ENCODE measurements around the gene RAB43.

The RAB43 gene

DNA sequence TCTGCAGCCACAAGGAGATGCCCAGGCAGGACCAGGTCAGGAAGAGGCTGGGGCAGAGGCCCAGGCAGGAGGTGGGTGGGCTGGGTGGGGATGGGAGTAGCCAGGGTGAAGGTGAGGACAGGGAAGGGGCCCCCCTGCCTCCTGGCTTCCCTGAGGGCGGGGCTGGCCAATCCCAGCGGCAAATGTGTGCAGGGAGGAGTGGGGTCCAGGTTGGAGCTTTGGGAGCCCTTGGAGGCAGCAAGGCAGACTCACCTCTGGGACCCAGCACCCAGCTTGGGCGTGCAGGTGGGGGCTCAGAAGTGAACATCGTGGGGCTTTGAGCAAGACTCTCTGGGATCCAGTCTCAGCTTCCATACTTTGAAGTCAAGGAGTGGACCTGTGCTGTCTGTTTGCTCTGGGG is 35.8 kb downstream of the RAB43 start:
- H3K4me3 ChIP-seq (replicated peaks; ENCODE audit: low read depth, low read length), result no peak overlapping the region
- DNase-seq (ENCODE audit: extremely low read depth, low read depth), result no peak
- TF ChIP-seq, protein P1, sequence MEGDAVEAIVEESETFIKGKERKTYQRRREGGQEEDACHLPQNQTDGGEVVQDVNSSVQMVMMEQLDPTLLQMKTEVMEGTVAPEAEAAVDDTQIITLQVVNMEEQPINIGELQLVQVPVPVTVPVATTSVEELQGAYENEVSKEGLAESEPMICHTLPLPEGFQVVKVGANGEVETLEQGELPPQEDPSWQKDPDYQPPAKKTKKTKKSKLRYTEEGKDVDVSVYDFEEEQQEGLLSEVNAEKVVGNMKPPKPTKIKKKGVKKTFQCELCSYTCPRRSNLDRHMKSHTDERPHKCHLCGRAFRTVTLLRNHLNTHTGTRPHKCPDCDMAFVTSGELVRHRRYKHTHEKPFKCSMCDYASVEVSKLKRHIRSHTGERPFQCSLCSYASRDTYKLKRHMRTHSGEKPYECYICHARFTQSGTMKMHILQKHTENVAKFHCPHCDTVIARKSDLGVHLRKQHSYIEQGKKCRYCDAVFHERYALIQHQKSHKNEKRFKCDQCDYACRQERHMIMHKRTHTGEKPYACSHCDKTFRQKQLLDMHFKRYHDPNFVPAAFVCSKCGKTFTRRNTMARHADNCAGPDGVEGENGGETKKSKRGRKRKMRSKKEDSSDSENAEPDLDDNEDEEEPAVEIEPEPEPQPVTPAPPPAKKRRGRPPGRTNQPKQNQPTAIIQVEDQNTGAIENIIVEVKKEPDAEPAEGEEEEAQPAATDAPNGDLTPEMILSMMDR (IDR thresholded peaks at IDR 0.05; ENCODE audit: low read depth, low read length, missing control alignments), result no peak

DNA sequence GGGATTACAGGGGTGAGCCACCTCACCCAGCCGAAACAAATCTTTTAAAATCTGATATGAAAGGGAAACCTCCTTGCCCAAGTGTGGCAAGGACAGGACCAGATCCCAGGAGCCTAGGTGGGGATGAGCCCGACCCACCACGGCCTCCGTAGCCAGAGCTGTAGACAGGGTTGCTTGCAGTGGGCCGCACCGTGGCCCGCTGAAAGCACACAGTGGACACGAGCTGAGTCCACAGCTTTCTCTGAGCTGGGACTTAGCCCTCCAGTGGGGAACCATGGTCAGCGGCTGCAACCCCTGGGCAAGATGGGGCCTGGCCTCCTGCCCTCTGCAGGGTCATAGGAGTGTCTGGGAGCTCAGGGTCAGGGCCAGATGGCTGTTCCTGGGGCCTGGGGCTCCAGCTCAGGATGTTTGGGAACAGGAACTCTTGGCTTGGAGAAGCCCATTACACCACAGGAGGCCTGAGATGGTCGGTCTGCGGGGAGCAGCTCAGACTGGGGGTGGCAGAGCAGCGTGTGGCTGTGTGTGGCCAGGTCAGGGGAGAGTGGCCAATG is 36.4 kb downstream of the RAB43 start:
- H3K4me3 ChIP-seq (replicated peaks; ENCODE audit: low read depth, low read length), result no peak overlapping the region
- no peak for DNase-seq (ENCODE audit: extremely low read depth, low read depth)
- TF ChIP-seq, protein P1 (IDR thresholded peaks at IDR 0.05; ENCODE audit: low read depth, low read length, missing control alignments), result no peak

DNA sequence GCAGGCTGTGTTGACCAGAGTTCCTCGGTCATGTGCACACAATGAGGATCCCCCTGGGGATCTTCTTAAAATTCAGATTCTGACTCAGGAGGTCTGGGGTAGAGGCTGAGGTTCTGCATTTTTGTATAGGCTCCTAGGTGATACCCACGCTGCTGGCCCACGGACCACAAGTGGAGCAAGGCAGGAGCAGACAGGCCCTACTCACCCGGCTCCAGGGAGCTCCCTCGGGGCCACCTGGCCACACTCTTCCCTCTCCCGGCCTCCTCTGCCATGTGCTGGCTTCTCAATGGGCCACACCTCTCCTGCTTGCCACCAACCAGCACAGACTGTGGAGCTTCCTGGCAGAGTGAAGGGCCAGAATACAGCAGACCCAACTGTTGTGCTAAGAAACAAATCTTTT is 37.1 kb downstream of the RAB43 start:
- H3K4me3 ChIP-seq (replicated peaks; ENCODE audit: low read depth, low read length), result no peak overlapping the region
- TF ChIP-seq, protein P1 (IDR thresholded peaks at IDR 0.05; ENCODE audit: low read depth, low read length, missing control alignments), result no peak
- no peak for DNase-seq (ENCODE audit: extremely low read depth, low read depth)

DNA sequence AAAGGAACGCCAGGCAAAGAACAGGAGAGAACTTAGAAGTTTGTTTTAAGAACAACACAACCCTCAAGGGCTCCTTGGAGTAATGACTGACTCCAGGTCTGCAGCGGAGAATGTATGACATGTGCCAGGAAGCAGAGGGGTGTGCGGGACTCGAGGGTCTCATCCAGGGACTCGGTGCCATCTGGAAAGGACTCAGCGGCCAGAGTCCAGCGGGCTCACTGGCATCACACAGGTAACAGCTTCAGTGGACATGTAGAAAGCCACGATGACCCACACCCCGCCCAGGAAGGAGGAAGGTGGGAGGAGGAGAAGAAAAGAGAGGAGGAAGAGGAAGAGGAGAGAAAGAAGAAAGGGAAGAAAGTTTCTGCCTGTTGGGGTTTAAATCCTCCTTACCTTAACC is 39.6 kb downstream of the RAB43 start:
- DNase-seq (ENCODE audit: extremely low read depth, low read depth), result no peak
- H3K4me3 ChIP-seq (replicated peaks; ENCODE audit: low read depth, low read length), result no peak overlapping the region
- TF ChIP-seq, protein P1 (IDR thresholded peaks at IDR 0.05; ENCODE audit: low read depth, low read length, missing control alignments), result no peak

DNA sequence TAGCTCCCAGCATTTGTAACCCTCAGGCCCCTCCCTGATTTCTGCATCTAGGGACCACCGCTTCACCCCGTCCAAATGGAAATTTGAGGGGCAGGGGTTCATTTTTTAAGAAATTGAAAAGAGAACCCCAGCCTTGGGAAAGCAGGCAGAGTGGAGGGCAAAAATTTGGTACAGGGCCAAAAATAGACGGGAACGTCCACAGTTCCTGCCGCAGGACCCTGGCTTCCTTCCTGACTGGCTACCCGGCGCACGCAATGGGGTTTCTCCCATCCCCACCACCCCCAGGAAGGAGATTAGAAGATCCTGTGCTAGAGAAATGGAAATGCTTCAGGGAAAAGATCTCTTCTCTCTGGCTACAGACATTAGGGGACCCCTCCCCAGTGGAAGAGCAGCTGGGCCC is 40.1 kb downstream of the RAB43 start:
- TF ChIP-seq, protein P1 (IDR thresholded peaks at IDR 0.05; ENCODE audit: low read depth, low read length, missing control alignments), result no peak
- DNase-seq (ENCODE audit: extremely low read depth, low read depth), result no peak
- no peak overlapping the region for H3K4me3 ChIP-seq (replicated peaks; ENCODE audit: low read depth, low read length)

DNA sequence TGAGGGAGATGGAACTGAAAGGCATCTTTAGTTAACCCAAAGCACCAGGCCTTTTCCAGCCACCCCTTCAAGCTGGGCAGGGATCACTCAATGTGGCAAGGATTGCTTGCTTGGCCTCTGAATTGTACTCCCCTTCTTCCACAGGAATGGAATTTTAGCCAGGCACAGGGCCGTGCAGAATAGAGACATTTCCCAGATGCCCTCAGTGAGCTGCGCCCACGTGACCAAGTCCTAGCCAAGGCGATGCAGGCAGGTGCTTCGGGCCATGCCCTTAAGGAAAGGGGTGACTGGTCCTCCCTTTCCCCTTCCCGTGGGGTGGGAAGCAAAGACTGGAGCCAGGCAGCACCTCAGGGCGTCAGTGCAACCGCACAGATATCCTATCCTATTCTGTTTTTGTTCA is 43.1 kb downstream of the RAB43 start:
- no peak overlapping the region for H3K4me3 ChIP-seq (replicated peaks; ENCODE audit: low read depth, low read length)
- DNase-seq (ENCODE audit: extremely low read depth, low read depth), result no peak
- TF ChIP-seq, protein P1 (IDR thresholded peaks at IDR 0.05; ENCODE audit: low read depth, low read length, missing control alignments), result no peak

DNA sequence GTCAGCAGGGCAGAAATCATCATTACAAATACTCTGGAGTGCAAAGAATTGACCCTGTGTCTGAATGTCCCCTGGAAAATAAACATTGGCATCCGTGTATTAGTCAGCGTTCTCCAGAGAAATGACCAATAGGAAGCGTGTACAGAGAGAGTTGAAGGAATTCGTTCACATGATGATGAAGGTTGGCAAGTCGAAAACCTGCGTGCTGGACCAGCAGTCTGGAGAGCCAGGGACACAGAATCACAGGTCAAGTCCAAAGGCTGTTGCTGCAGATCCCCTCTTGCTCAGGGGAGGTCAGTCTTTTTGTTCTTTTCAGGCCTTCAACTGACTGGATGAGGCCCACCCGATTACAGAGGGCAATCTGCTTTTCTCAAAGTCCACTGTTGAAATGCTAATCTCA is 44.4 kb downstream of the RAB43 start:
- TF ChIP-seq, protein P1 (IDR thresholded peaks at IDR 0.05; ENCODE audit: low read depth, low read length, missing control alignments), result no peak
- H3K4me3 ChIP-seq (replicated peaks; ENCODE audit: low read depth, low read length), result no peak overlapping the region
- DNase-seq (ENCODE audit: extremely low read depth, low read depth), result no peak
